UCSD-AML1 (cell line): ENCODE measurements around the gene DOCK1.

Experiments used
- DNase-seq: peaks from one replicate; lab custom pipeline; 2025; ENCODE audit not compliant: unreplicated experiment; lab: John Stamatoyannopoulos, UW

Gene DOCK1

GRCh38 chr10:127413326-127413725 lies 508.1 kb downstream of the DOCK1 start:
- no peak for DNase-seq

GRCh38 chr10:127414024-127414423 lies 508.8 kb downstream of the DOCK1 start:
- no peak for DNase-seq

GRCh38 chr10:127415116-127415515 lies 509.9 kb downstream of the DOCK1 start:
- DNase-seq, result no peak

GRCh38 chr10:127415901-127416581 lies 510.8 kb downstream of the DOCK1 start:
- DNase-seq, result no peak

- no peak for DNase-seq
Measured at GRCh38 chr10:127417031-127417430, 511.8 kb downstream of the DOCK1 start.

- no peak for DNase-seq
Measured at GRCh38 chr10:127417686-127418401, 512.6 kb downstream of the DOCK1 start.

- no peak for DNase-seq
Measured at GRCh38 chr10:127418536-127419168, 513.4 kb downstream of the DOCK1 start.

- DNase-seq, result no peak
Measured at GRCh38 chr10:127420138-127420684, 515.0 kb downstream of the DOCK1 start.

- DNase-seq, result no peak
Measured at GRCh38 chr10:127423218-127423915, 518.1 kb downstream of the DOCK1 start.

- DNase-seq, result no peak
Measured at GRCh38 chr10:127424594-127425264, 519.5 kb downstream of the DOCK1 start.

GRCh38 chr10:127426746-127427145 lies 521.5 kb downstream of the DOCK1 start:
- DNase-seq, result no peak

- DNase-seq, result no peak
Measured at GRCh38 chr10:127427926-127428325, 522.7 kb downstream of the DOCK1 start.

GRCh38 chr10:127428385-127428980 lies 523.3 kb downstream of the DOCK1 start:
- DNase-seq, result no peak

GRCh38 chr10:127429601-127430312 lies 524.5 kb downstream of the DOCK1 start:
- DNase-seq, result no peak

- DNase-seq, result no peak
Measured at GRCh38 chr10:127431525-127431924, 526.3 kb downstream of the DOCK1 start.

GRCh38 chr10:127434006-127434405 lies 528.8 kb downstream of the DOCK1 start:
- DNase-seq, result no peak

- no peak for DNase-seq
Measured at GRCh38 chr10:127435246-127435645, 530.0 kb downstream of the DOCK1 start.

GRCh38 chr10:127440371-127440770 lies 535.1 kb downstream of the DOCK1 start:
- DNase-seq, result no peak

- DNase-seq, result no peak
Measured at GRCh38 chr10:127441350-127442219, 536.4 kb downstream of the DOCK1 start.
